Stimulated activated naive B cell treated with anti-CD40 and anti-IgM and Interleukin-4, amounts not matched to agents 10 μg/mL and 1 μg/mL and 100 μg/mL, for 72 hours (primary cell): ENCODE measurements around the gene NRBF2.
A peak's percentile ranks its signal among the peaks of the same experiment; 100 is the strongest.
"Not testable (repeated sequence)": the region's sequence is repeated elsewhere in the genome, so short reads cannot be mapped to it uniquely, and the experiment has no call there.

Source experiments
- ATAC-seq, 2 donors: fragments of 150-1000 bp; cut with Tn5 transposase; replicated peaks; 2 replicates each; pipeline ENCODE4 v1.10.0; 2021; ENCODE audit warnings: moderate library complexity in 1 of 2
- DNase-seq: peaks from one replicate; pipeline ENCODE4 v3.0.0; 2021
- H3K27ac Mint-ChIP-seq: one replicate; pipeline ENCODE4 v1.8.0; 2022; ENCODE audit warnings: mild to moderate bottlenecking, mixed read lengths
- H3K27me3 Mint-ChIP-seq, 2 donors: one replicate each; pipeline ENCODE4 v1.8.0; 2022; ENCODE audit warnings: mixed read lengths in 2 of 2
- H3K36me3 Mint-ChIP-seq, 2 donors: one replicate each; pipeline ENCODE4 v1.8.0; 2022; ENCODE audit warnings: mixed read lengths in 2 of 2, mild to moderate bottlenecking in 1 of 2
- H3K4me1 Mint-ChIP-seq, 2 donors: one replicate each; pipeline ENCODE4 v1.8.0; 2022; ENCODE audit warnings: mixed read lengths in 2 of 2, mild to moderate bottlenecking in 1 of 2
- H3K4me3 Mint-ChIP-seq, 2 donors: one replicate each; pipeline ENCODE4 v1.8.0; 2022; ENCODE audit warnings: mild to moderate bottlenecking in 2 of 2, mixed read lengths in 2 of 2, moderate library complexity in 1 of 2
- H3K9me3 Mint-ChIP-seq, 2 donors: one replicate each; pipeline ENCODE4 v1.8.0; 2022; ENCODE audit warnings: mixed read lengths in 2 of 2, mild to moderate bottlenecking in 1 of 2

NRBF2 gene

DNA sequence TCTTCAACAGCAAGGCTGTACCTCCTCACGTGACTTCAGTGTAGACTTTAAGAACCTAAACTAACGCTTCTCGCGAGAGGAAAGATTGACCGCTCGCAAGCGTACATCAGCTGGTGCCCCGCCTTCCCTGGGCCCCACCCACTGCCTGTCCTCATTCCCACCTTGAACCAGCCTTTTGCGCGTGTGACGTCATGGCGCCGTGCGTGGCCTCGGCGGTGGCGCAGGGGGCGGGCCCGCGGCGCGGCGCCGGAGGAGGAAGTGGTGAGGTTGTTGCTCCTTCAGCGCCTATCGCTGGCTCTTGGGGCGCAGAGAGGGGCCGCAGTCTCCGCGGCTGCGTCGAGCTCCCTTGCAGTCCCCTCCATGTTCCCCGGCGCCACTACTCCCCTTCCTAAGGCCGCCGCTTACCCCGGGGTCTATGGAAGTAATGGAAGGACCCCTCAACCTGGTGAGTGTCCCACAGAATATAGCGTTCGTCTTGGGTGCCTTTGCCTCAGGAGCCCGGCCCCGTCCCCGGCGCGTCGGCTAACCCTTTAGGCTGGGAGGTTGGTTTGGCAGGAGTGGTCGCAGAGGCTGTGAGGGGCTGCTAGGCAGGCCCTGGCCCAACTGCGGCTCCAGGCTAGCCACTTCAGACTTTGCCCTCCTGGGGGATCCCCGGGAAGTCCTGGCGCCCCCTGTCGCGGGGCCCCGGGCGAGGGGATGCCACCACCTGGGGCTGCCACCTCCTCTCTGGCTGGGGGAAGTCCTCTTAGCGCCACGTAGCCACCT, at the start of gene NRBF2:
Gene NRBF2, plus strand, starts transcription at position 273 of the 765 bp plus-strand sequence. Its CDS starts 143 bp downstream, at position 416.
- Mint-ChIP-seq H3K4me1 (peaks cover 13 to 21% of the 10 kb centered on the region in 2 donors), H3K4me3 (peak within 1 kb of the TSS; percentile 92 to 94), H3K36me3 (peaks cover 14 to 24% of the 10 kb centered on the region in 2 donors), H3K9me3 (peaks cover 7 to 12% of the 10 kb centered on the region in 2 donors), H3K27me3 (peaks cover 6 to 10% of the 10 kb centered on the region in 2 donors), H3K27ac (peak within 1 kb of the TSS; percentile 95)
- DNase-seq (peak; percentile 99), ATAC-seq (peak; percentile 94 to 97)

DNA sequence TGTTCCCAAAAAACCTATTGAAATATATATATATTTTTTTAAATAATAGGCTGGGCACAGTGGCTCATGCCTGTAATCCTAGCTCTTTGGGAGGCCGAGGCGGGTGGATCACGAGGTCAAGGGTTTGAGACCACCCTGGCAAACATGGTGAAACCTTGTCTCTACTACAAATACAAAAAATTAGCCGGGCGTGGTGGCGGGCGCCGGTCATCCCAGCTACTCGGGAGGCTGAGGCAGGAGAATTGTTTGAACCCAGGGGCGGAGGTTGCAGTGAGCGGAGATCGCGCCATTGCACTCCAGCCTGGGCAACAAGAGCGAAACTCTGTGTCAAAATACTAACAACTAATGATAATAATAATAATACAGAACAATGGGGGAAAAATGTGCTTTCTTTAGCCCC, 49.7 kb upstream of the NRBF2 start:
- H3K4me3 Mint-ChIP-seq, H3K4me1 Mint-ChIP-seq, DNase-seq, H3K27ac Mint-ChIP-seq, H3K36me3 Mint-ChIP-seq, ATAC-seq, H3K9me3 Mint-ChIP-seq: not testable (repeated sequence)
- peaks cover 4 to 11% of the 10 kb centered on the region in 2 donors for H3K27me3 Mint-ChIP-seq

DNA sequence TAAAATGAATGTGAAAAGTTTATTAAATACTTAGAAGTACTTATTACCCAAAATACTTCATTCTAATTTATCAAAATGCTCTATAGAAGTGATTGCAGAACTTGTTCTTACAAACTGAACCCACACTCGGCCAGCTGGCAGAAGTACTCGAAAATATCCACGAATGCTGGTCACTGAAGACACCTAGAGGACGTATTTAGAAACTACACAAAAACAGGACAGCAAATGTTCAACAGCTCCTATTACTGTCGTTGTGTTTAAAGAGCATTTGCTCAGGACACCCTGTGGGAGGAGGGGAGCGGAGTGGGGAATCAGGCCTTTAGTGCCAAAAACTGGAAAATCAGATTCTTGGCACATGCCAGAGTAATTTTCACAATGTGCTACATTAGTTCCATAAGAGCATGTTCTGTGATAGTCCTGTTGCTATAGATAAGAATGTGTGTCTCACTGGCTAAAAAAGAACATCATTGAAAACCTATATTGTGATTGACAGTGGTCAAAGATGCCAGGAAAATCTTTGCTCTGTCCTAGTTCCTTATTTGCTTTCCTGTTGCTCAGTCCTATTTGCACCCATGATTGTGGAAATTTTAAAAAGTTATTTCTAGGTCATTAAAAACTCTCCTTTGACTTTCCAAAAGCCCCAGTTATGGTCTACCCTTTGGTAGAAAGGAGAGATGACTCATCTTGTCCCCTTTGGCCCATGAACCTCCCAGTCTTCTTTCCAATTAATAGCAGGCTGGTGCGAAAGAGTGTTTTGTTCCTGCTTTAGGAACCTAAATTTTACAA, 49.0 kb upstream of the NRBF2 start:
- Mint-ChIP-seq H3K27me3 (peaks cover 7 to 13% of the 10 kb centered on the region in 2 donors), H3K27ac (no peak overlapping the region), H3K4me1 (peaks cover 0 to 5% of the 10 kb centered on the region in 2 donors), H3K36me3 (no peaks in the 10 kb centered on the region), H3K4me3 (no peak overlapping the region), H3K9me3 (no peaks in the 10 kb centered on the region)
- peak; percentile 82 to 91 for ATAC-seq
- DNase-seq = peak; percentile 27

DNA sequence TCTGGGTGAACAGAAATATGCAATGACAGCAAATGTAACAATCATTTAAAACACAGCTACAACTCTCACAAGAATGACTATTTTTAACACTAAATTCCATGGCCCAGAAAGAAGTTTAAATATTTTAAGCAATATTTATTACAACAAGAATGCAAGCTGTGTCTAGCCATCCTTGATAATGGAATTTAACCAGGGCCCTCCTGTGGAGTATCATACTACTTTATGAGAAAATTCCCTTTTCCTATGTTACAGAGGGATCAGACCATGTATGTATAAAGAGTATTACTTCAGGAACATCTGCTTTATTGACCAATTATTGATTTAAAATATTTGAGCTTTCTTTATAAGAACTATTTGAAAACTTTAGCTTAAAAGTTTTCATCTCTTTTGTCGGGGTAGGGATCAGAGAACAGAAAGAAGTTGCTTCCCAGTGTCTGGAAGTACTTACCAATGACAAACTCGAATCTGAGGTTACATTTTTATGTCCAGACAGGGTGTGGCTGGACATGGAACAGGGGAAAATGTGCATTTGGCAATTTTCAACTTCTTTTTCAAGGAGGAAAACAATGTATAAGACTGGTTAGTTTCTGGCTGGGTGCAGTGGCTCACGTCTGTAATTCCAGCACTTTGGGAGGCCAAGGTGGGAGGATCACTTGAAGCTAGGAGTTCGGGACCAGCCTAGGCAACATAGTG, 48.3 kb upstream of the NRBF2 start:
- Mint-ChIP-seq H3K27me3 (peaks cover 11 to 13% of the 10 kb centered on the region in 2 donors), H3K36me3 (no peaks in the 10 kb centered on the region), H3K4me3 (no peak overlapping the region), H3K9me3 (no peaks in the 10 kb centered on the region), H3K4me1 (peaks cover 0 to 5% of the 10 kb centered on the region in 2 donors), H3K27ac (no peak overlapping the region)
- ATAC-seq (no peak), DNase-seq (no peak)

DNA sequence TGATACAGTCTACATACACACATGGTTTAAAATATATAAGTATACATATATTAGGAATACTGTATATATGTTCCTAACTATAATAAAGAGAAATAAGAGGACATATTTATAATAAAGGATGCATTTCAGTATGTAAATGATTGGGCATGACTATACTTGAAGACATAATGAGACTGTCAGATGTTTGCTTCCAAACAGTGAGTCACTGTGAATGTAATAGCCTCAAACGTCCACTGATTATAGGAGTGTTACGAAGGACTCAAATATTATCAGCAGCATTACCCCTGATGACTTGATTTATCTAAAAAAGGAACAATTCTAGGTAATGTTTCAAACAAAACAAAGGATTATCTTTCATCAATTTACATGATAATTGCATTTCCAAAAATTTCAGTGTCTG, 39.9 kb upstream of the NRBF2 start:
- Mint-ChIP-seq H3K4me1 (no peaks in the 10 kb centered on the region), H3K9me3 (no peaks in the 10 kb centered on the region), H3K4me3 (no peak overlapping the region), H3K36me3 (no peaks in the 10 kb centered on the region), H3K27ac (no peak overlapping the region), H3K27me3 (peaks cover 20 to 29% of the 10 kb centered on the region in 2 donors)
- ATAC-seq (no peak), DNase-seq (no peak)

DNA sequence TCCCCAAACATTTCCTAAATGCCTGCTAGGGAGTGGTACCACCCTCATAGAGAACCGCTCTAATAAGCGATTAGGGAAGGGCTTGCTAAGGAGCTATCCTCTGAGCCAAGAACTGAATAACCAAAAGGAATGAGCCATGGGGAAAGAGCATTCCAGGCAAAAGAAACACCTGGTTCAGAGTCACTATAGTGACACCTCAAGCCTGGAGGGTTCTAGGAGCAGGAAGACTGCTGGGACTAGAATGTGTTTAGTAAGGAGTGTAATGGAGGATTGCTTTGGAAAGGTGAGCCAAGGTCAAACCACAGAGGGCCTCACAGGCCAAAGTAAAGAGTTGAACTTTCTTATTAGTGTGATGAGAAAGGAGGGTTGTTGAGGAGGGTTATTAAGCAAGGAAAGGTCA, 38.7 kb upstream of the NRBF2 start:
- Mint-ChIP-seq H3K9me3 (no peaks in the 10 kb centered on the region), H3K27ac (no peak overlapping the region), H3K4me3 (no peak overlapping the region), H3K4me1 (no peaks in the 10 kb centered on the region), H3K27me3 (peaks cover 16 to 25% of the 10 kb centered on the region in 2 donors), H3K36me3 (no peaks in the 10 kb centered on the region)
- no peak for DNase-seq
- no peak for ATAC-seq

DNA sequence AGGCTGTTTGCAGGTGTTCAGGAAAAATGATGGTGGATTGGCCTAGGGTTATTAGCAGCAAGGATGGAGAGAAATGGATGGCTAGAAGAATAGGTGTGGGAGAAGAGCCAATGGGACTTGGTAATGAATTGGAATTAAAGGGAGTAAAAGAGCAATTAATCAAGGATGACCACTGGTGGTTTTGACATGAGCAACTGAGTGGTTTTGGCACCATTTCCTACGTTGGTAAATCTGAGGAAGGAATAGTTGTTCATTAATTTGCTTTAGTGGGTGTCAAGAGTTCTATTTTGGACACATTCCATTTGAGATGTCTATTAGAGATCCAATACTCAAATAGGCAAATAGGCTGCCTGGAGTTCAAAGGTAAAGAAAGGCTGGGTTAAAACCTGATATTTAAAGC, 38.2 kb upstream of the NRBF2 start:
- Mint-ChIP-seq H3K9me3 (no peaks in the 10 kb centered on the region), H3K27ac (no peak overlapping the region), H3K27me3 (peaks cover 12 to 20% of the 10 kb centered on the region in 2 donors), H3K4me3 (no peak overlapping the region), H3K4me1 (no peaks in the 10 kb centered on the region), H3K36me3 (no peaks in the 10 kb centered on the region)
- ATAC-seq (no peak), DNase-seq (no peak)

DNA sequence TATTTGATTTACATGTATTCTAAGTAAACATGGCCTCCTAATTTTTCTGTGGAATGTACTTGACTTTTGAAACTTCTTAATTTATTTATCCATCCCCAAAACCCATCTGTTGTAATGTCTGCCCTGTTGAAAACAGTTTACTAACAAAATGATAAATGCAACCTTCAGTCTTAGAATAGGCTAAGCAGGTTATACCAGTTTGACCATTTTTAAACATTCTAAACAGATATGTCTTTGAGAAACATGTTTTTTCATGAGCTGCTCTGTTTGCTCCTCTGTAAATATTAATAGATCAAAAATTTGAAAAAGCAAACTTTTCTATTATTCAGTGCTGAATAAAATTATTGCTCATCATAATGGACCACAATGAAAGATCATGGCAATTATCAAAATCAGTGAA, 33.4 kb upstream of the NRBF2 start:
- ATAC-seq (no peak), DNase-seq (no peak)
- no peak overlapping the region for H3K27ac Mint-ChIP-seq
- H3K4me1 Mint-ChIP-seq = peaks cover 3 to 5% of the 10 kb centered on the region in 2 donors
- no peaks in the 10 kb centered on the region for H3K9me3 Mint-ChIP-seq
- no peak overlapping the region for H3K4me3 Mint-ChIP-seq
- H3K27me3 Mint-ChIP-seq = peaks cover 22 to 24% of the 10 kb centered on the region in 2 donors
- no peaks in the 10 kb centered on the region for H3K36me3 Mint-ChIP-seq

DNA sequence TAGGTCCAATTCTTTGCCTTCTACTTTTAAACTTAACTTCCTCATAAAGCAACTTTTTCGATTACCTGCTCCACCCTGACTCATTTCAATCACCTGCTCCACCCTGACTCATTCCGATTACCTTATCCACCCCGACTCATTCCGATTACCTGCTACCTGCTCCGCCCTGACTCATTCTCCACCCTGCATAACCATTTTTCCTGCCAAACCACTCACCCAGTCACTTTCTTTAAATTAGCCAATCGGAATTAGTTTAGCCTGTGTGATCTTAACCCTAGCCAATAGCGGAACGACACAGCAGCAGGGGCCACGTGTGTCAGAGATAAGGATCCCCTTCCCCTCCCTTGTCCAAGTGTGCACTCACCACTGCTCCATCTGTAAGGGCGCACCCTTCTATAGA, 32.0 kb upstream of the NRBF2 start:
- H3K27me3 Mint-ChIP-seq = peaks cover 20 to 23% of the 10 kb centered on the region in 2 donors
- ATAC-seq, H3K4me3 Mint-ChIP-seq, H3K9me3 Mint-ChIP-seq, DNase-seq, H3K27ac Mint-ChIP-seq, H3K4me1 Mint-ChIP-seq, H3K36me3 Mint-ChIP-seq: not testable (repeated sequence)

DNA sequence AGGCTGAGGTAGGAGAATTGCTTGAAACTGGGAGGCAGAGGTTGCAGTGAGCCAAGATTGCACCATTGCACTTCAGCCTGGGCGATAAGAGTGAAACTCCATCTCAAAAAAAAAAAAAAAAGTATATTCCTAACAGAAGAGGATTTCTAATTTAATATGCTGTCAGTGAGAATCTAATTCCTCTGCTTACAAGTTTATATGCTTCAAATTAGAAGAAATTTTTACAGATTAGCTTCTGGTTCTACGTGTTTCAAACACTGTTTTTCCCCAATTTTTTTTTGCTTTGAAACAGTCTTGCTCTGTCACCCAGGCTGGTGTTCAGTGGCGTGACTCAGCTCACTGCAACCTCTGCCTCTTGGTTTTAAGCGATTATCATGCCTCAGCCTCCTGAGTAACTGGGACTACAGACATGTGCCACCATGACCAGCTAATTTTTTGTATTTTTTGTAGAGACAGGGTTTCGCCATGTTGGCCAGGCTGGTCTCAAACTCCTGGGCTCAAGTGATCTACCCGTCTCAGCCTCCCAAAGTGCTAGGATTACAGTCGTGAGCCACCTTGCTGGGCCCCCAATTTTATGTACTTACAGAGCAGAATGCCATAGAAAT, 30.7 kb upstream of the NRBF2 start:
- H3K9me3 Mint-ChIP-seq, ATAC-seq, DNase-seq, H3K27ac Mint-ChIP-seq, H3K4me3 Mint-ChIP-seq, H3K4me1 Mint-ChIP-seq, H3K36me3 Mint-ChIP-seq: not testable (repeated sequence)
- H3K27me3 Mint-ChIP-seq = peaks cover 28 to 29% of the 10 kb centered on the region in 2 donors

DNA sequence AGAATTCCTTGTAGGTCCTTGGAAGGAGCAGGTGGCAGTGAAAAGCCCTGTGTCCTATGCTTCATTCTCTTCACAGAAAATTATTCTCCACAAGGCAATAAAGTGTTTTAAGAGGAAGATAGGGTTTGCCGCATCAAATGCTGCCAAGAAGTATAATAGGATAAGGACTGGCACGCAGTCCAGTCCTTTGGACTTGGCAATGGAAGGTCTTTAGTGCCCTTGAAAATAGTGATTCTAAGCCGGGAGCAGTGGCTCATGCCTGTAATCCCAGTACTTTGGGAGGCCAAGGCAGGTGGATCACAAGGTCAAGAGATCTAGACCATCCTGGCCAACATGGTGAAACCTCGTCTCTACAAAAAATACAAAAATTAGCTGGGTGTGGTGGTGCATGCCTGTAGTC, 29.9 kb upstream of the NRBF2 start:
- not testable (repeated sequence) for ATAC-seq

DNA sequence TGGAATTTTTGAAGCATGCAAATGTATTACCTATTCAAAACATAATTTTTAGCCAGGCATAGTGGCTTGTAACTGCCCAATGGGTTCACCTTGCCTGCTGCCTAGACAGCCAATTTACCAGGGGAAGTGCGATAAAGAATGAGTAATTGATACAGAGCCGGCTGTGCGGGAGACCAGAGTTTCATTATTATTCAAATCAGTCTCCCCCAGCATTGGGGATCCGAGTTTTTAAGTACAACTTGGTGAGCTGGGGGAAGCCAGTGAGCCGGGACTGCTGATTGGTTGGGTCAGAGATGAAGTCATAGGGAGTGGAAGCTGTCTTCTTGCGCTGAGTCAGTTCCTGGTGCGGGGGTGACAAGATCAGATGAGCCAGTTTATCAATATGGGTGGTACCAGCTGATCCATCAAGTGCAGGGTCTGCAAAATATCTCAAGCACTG, 29.1 kb upstream of the NRBF2 start:
- Mint-ChIP-seq H3K27ac (no peak overlapping the region), H3K9me3 (no peaks in the 10 kb centered on the region), H3K4me1 (peaks cover 3 to 5% of the 10 kb centered on the region in 2 donors), H3K36me3 (no peaks in the 10 kb centered on the region), H3K4me3 (no peak overlapping the region), H3K27me3 (peaks cover 29 to 34% of the 10 kb centered on the region in 2 donors)
- ATAC-seq = peak; percentile 19 to 36
- peak; percentile 1 for DNase-seq

More for the DNA sequence above, 29.9 kb upstream of the NRBF2 start:
- H3K4me3 Mint-ChIP-seq, H3K36me3 Mint-ChIP-seq, H3K4me1 Mint-ChIP-seq, H3K27ac Mint-ChIP-seq, H3K9me3 Mint-ChIP-seq, DNase-seq: not testable (repeated sequence)
- peaks cover 23 to 29% of the 10 kb centered on the region in 2 donors for H3K27me3 Mint-ChIP-seq

DNA sequence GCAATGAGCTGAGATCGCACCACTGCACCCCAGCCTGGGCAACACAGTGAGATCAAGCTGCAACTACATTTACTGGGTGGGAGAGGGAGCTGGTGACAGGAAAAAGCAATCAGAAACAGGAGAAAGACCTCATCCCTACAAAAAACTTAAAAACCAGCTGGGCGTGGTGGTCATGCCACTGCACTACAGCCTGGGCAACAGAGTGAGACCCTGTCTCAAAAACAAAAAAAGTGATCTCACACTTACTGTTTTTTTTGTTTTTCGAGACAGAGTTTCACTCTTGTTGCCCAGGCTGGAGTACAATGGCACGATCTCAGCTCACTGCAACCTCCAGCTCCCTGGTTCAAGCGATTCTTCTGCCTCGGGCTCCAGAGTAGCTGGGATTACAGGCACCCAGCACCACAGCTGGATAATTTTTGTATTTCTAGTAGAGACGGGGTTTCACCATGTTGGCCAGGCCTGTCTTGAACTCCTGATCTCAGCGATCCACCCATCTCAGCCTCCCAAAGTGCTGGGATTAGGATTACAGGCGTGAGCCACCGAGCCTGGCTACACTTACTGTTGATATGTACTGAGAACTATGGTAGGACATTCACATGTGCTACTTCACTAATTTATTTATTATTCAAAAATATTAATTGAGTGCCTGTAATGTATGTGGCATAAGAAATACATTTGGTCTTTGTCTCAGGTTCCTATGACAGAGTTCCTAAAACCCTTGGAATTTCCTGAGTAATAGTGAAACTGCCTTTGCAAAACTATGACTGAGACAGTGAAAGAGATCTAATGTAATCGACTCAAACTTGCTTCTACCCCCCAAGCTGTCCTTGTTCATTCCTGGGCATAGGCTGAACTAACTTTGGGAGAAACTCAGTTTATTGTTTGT, 27.7 kb upstream of the NRBF2 start:
- Mint-ChIP-seq H3K9me3 (no peaks in the 10 kb centered on the region), H3K27ac (no peak overlapping the region), H3K36me3 (no peaks in the 10 kb centered on the region), H3K4me1 (peaks cover 3 to 5% of the 10 kb centered on the region in 2 donors), H3K4me3 (no peak overlapping the region), H3K27me3 (peaks cover 36 to 40% of the 10 kb centered on the region in 2 donors)
- no peak for ATAC-seq
- no peak for DNase-seq
